ENCODE data around the gene MAGI1.

MAGI1 gene

DNA sequence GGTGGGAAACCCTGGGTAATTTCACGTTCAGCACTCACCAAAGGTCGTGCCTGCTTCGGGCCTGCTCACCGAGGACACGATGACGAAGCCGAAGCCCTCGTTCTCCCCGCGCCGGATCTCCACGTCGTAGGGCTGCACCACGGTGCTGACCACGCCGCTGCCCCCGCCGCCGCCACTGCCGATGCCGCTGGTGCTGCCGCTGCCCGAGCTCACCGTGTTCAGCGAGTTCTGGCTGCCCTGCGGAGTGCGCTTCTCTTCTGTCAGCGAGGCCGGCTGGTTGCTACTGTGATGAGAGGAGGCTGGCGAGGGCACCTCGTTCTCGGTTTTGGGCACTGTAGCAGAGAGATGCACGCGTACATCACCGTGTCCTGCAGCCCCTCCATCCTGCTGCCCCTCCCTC, 659.5 kb downstream of the MAGI1 start:
- H3K27me3 Mint-ChIP-seq: no peaks in the 10 kb centered on the region

DNA sequence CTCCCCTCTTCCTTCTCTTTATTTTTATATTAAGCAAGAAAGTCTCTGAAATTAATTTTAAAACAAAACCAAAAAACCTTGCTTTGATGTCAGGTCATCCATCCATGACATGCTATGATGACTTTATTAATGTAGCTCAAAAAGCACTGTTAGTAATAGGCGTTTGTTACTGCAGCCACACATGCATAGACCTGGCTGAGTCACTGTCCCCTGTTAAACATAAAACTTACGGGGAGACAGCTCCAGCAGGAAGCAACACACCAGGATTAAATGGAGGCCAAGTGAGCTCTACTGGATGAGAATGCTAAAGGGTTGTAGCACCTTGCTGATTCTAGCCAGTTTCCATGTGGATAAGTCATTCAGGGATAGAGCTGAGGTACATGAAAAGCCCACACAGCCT, 661.1 kb downstream of the MAGI1 start:
- Mint-ChIP-seq H3K9me3 (peaks cover 6% of the 10 kb centered on the region), H3K4me3 (no peak overlapping the region), H3K36me3 (no peaks in the 10 kb centered on the region), H3K27me3 (no peaks in the 10 kb centered on the region), H3K4me1 (no peaks in the 10 kb centered on the region), H3K27ac (no peak overlapping the region)
- no peak for ATAC-seq

More for the DNA sequence above, 659.5 kb downstream of the MAGI1 start:
- H3K27ac Mint-ChIP-seq: no peak overlapping the region
- no peaks in the 10 kb centered on the region for H3K36me3 Mint-ChIP-seq
- no peaks in the 10 kb centered on the region for H3K4me1 Mint-ChIP-seq
- H3K4me3 Mint-ChIP-seq: no peak overlapping the region
- H3K9me3 Mint-ChIP-seq: peaks cover 6% of the 10 kb centered on the region
- ATAC-seq: no peak

DNA sequence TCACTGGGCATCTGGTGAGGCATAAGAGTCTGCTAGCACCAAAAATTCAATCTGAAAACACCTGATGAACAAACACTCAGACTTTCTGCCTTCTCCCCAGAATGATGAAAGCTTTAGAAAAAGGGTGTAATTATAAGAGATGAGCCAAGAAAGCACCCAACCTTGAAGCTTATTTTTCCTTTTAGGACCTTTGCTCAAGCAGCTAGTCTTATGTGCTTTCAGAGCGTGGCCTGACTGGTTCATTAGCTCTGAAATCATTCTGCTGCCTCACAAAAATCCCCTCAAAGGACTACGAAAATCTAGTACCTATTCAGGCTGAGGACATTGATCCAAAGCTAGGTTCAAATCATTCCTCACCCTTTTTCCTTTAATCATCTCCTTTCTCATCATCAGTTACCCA, 662.3 kb downstream of the MAGI1 start:
- Mint-ChIP-seq H3K27me3 (no peaks in the 10 kb centered on the region), H3K9me3 (peaks cover 9% of the 10 kb centered on the region), H3K27ac (no peak overlapping the region), H3K4me3 (no peak overlapping the region), H3K4me1 (no peaks in the 10 kb centered on the region), H3K36me3 (no peaks in the 10 kb centered on the region)
- no peak for ATAC-seq

GRCh38 chr3:65371053-65371452, 667.7 kb downstream of the MAGI1 start:
- no peaks in the 10 kb centered on the region for H3K27me3 Mint-ChIP-seq
- H3K9me3 Mint-ChIP-seq: peaks cover 7% of the 10 kb centered on the region
- ATAC-seq: no peak
- H3K27ac Mint-ChIP-seq: no peak overlapping the region
- H3K4me1 Mint-ChIP-seq: no peaks in the 10 kb centered on the region
- H3K36me3 Mint-ChIP-seq: no peaks in the 10 kb centered on the region
- no peak overlapping the region for H3K4me3 Mint-ChIP-seq

- H3K36me3 Mint-ChIP-seq: no peaks in the 10 kb centered on the region
- H3K4me3 Mint-ChIP-seq: no peak overlapping the region
- H3K9me3 Mint-ChIP-seq: peaks cover 7% of the 10 kb centered on the region
- no peaks in the 10 kb centered on the region for H3K27me3 Mint-ChIP-seq
- ATAC-seq: no peak
- no peaks in the 10 kb centered on the region for H3K4me1 Mint-ChIP-seq
- H3K27ac Mint-ChIP-seq: no peak overlapping the region
Observed at GRCh38 chr3:65368866-65369265, 669.9 kb downstream of the MAGI1 start.

DNA sequence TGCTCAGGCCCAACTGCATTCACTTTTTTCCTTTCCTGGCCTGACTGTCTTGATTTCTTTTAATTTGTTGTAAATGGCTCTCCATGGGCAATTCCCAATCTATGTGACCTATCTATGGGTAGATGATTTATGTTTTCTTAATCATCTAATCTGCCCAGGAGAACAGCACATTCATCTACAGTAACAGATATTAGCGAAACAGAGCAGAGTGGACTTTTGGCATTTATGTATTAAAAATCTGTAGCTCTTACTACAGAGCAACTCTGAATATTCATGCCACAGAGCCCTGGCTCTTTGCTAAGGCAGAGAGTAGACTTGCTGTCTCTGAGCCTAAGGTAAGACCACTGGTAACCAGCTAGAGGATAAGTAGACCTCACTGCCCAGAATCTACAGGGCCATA, 676.0 kb downstream of the MAGI1 start:
- ATAC-seq: no peak
- Mint-ChIP-seq H3K4me1 (no peaks in the 10 kb centered on the region), H3K27me3 (no peaks in the 10 kb centered on the region), H3K9me3 (no peaks in the 10 kb centered on the region), H3K27ac (no peak overlapping the region), H3K4me3 (no peak overlapping the region), H3K36me3 (no peaks in the 10 kb centered on the region)

GRCh38 chr3:65361448-65361847, 677.3 kb downstream of the MAGI1 start:
- H3K9me3 Mint-ChIP-seq: peaks cover 2% of the 10 kb centered on the region
- H3K27me3 Mint-ChIP-seq: peaks cover 8% of the 10 kb centered on the region
- H3K4me3 Mint-ChIP-seq: no peak overlapping the region
- H3K27ac Mint-ChIP-seq: no peak overlapping the region
- H3K36me3 Mint-ChIP-seq: no peaks in the 10 kb centered on the region
- no peak for ATAC-seq
- no peaks in the 10 kb centered on the region for H3K4me1 Mint-ChIP-seq

- Mint-ChIP-seq H3K27me3 (peaks cover 10% of the 10 kb centered on the region), H3K27ac (no peak overlapping the region), H3K4me3 (no peak overlapping the region), H3K4me1 (no peaks in the 10 kb centered on the region), H3K9me3 (peaks cover 2% of the 10 kb centered on the region), H3K36me3 (no peaks in the 10 kb centered on the region)
- no peak for ATAC-seq
Observed at GRCh38 chr3:65356331-65357248, 682.1 kb downstream of the MAGI1 start.

DNA sequence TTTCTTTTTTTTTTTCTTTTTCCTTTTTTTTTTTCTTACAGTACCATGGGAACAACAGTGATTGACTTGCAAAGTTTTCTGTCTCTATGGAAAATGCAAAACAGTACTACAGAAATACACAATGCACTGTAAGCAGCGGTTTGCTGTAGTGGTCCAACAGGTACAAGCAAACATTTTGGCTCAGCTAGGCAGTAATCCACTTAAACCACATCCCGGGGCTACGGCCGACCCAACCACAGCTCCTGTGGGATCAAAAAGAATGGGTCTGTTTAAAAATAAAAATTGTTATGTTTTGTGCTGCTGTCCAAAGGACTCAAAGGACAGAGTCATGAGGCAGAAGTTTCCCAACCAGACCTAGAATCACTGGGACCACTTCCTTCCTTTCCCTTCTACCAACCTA, 683.8 kb downstream of the MAGI1 start:
- no peak overlapping the region for H3K4me3 Mint-ChIP-seq
- H3K9me3 Mint-ChIP-seq: peaks cover 2% of the 10 kb centered on the region
- no peaks in the 10 kb centered on the region for H3K36me3 Mint-ChIP-seq
- ATAC-seq: no peak
- H3K27me3 Mint-ChIP-seq: peaks cover 10% of the 10 kb centered on the region
- no peaks in the 10 kb centered on the region for H3K4me1 Mint-ChIP-seq
- H3K27ac Mint-ChIP-seq: no peak overlapping the region

DNA sequence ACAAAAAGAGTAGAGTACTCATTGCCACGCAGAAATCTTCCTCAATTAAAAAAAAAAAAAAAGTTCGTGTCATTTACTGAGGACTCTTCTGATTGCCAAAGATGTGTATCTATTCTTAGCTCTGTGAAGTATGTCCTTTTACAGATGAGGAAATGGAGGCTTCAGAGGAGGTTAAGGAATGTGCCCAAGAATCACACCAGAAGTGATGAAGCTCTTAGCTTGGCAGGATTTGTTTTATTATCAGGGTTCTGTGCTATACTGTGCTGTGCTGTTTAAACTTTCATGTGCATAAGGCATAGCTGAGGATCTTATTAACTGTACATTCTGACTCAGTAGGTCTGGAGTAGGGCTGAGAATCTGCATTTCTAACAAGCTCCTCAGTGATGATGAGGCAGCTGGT, 685.8 kb downstream of the MAGI1 start:
- Mint-ChIP-seq H3K27me3 (peaks cover 10% of the 10 kb centered on the region), H3K9me3 (peaks cover 7% of the 10 kb centered on the region), H3K36me3 (no peaks in the 10 kb centered on the region), H3K27ac (no peak overlapping the region), H3K4me1 (no peaks in the 10 kb centered on the region), H3K4me3 (no peak overlapping the region)
- ATAC-seq: no peak

DNA sequence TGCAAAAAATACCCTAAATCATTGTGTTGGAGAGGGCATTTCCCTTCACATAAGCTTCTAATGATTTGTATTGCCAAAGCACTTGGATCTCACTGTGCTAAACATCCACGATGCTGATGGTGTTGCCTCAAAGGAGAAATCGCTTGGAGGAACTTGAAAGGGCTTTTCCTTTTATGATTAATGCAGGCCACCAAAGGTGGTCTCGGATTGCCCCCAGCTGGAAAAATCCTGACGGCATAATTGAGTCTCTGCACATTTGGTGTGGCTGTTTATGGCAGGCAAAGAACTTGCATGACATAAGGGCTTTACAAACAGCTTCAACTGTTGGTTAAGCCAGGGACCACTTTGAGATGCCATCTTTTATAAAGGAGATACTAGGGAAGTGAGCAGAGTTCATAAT, 687.0 kb downstream of the MAGI1 start:
- no peak overlapping the region for H3K4me3 Mint-ChIP-seq

GRCh38 chr3:65350801-65351476, 687.8 kb downstream of the MAGI1 start:
- Mint-ChIP-seq H3K27me3 (no peaks in the 10 kb centered on the region), H3K4me1 (no peaks in the 10 kb centered on the region), H3K36me3 (no peaks in the 10 kb centered on the region), H3K4me3 (no peak overlapping the region), H3K27ac (no peak overlapping the region), H3K9me3 (peaks cover 5% of the 10 kb centered on the region)
- ATAC-seq: no peak

More for the DNA sequence above, 687.0 kb downstream of the MAGI1 start:
- ATAC-seq: no peak
- no peaks in the 10 kb centered on the region for H3K36me3 Mint-ChIP-seq
- H3K27me3 Mint-ChIP-seq: peaks cover 5% of the 10 kb centered on the region
- no peaks in the 10 kb centered on the region for H3K4me1 Mint-ChIP-seq
- H3K9me3 Mint-ChIP-seq: peaks cover 5% of the 10 kb centered on the region
- H3K27ac Mint-ChIP-seq: no peak overlapping the region

- Mint-ChIP-seq H3K4me1 (no peaks in the 10 kb centered on the region), H3K27ac (no peak overlapping the region), H3K9me3 (peaks cover 5% of the 10 kb centered on the region), H3K27me3 (no peaks in the 10 kb centered on the region), H3K36me3 (no peaks in the 10 kb centered on the region), H3K4me3 (no peak overlapping the region)
- no peak for ATAC-seq
Observed at GRCh38 chr3:65348398-65348995, 690.2 kb downstream of the MAGI1 start.

DNA sequence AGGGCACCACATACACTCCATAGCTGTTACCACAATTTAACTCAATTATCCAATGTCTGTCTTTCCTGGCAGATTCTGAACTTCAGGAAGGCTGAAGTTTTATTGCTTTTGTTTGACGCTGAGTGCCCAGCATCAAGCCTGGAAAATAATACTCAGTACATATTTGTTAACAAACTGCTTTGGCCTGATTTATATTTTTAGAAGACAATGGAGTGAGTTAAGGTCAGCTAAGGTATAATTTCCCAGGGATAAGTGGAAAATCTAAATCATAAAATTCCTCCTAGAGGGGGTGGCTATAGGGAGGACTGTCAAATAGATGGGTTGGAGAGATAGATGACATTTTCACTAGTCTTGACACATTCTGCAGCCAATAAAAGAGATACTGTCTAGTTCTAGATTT, 691.6 kb downstream of the MAGI1 start:
- no peaks in the 10 kb centered on the region for H3K4me1 Mint-ChIP-seq

GRCh38 chr3:65344846-65345245, 693.9 kb downstream of the MAGI1 start:
- no peak overlapping the region for H3K27ac Mint-ChIP-seq
- no peaks in the 10 kb centered on the region for H3K27me3 Mint-ChIP-seq
- no peaks in the 10 kb centered on the region for H3K36me3 Mint-ChIP-seq
- H3K4me3 Mint-ChIP-seq: no peak overlapping the region
- H3K9me3 Mint-ChIP-seq: peaks cover 9% of the 10 kb centered on the region
- ATAC-seq: no peak
- H3K4me1 Mint-ChIP-seq: no peaks in the 10 kb centered on the region

More for the DNA sequence above, 691.6 kb downstream of the MAGI1 start:
- Mint-ChIP-seq H3K9me3 (peaks cover 5% of the 10 kb centered on the region), H3K27me3 (no peaks in the 10 kb centered on the region), H3K4me3 (no peak overlapping the region), H3K36me3 (no peaks in the 10 kb centered on the region), H3K27ac (no peak overlapping the region)
- no peak for ATAC-seq
